ENCODE measurements around the gene CACFD1. TPM values are rescaled to one million over a fixed set of nuclear protein-coding genes. Genes with fewer than 3 reads are reported as not detected.

Gene CACFD1
- total RNA-seq, 1 experiment from 2014 or later, result 6.9 TPM

- Histone ChIP-seq H3K4me1 (ENCODE audit: control insufficient read depth in 1 of 2, insufficient read depth in 2 of 2, low read length in 2 of 2) (no peaks in the 10 kb centered on the region), H3K79me2 (ENCODE audit: insufficient read depth, low read length) (no peaks in the 10 kb centered on the region), H3K27me3 (ENCODE audit: insufficient read depth, low read length) (no peaks in the 10 kb centered on the region), H3K9me3 (ENCODE audit: control insufficient read depth in 1 of 2, insufficient read depth in 1 of 2, low read depth in 1 of 2, low read length in 2 of 2) (no peaks in the 10 kb centered on the region), H3K4me3 (replicated peaks in 1 of 2; ENCODE audit: low read depth in 1 of 2, low read length in 2 of 2) (no peak overlapping the region), H2AFZ (ENCODE audit: low read depth, low read length, poor library complexity, severe bottlenecking) (no peak overlapping the region), H3K4me2 (ENCODE audit: low read length) (no peak overlapping the region), H4K20me1 (ENCODE audit: insufficient read depth) (no peaks in the 10 kb centered on the region), H3K27ac (ENCODE audit: low read depth, low read length) (no peak overlapping the region), H3K9me2 (ENCODE audit: insufficient read depth) (no peaks in the 10 kb centered on the region), H3K9ac (ENCODE audit: low read length) (no peak overlapping the region), H3K36me3 (ENCODE audit: control insufficient read depth in 1 of 2, insufficient read depth in 2 of 2, low read length in 2 of 2) (no peaks in the 10 kb centered on the region)
- CTCF ChIA-PET, result no interaction called here
- intact Hi-C loops (cut with micrococcal nuclease), result no loop called here
- RAD21 ChIA-PET (ENCODE audit: low non-redundant PET in 1 of 2, low total read pairs in 2 of 2, uncharacterized antibody in 2 of 2, unreplicated experiment in 2 of 2), result no interaction called here
- no TSS peak for BruUV-seq (replicated peaks)
- no peak for DNase-seq (ENCODE audit: low read depth, low spot score)
- POLR2A ChIA-PET, result no interaction called here
- TF ChIP-seq RAD21 (IDR thresholded peaks at IDR 0.05; ENCODE audit: low read depth) (no peak), ZNF274 (IDR thresholded peaks at IDR 0.05; ENCODE audit: low read depth, low read length) (no peak), REST (IDR thresholded peaks at IDR 0.05; ENCODE audit: low read depth) (no peak), JUND (IDR thresholded peaks at IDR 0.05) (no peak), CEBPB (IDR thresholded peaks at IDR 0.05; ENCODE audit: low read depth) (no peak), SIN3A (IDR thresholded peaks at IDR 0.05; ENCODE audit: low read depth) (no peak), ZFX (IDR thresholded peaks at IDR 0.05) (no peak), POLR2A (IDR thresholded peaks at IDR 0.05; ENCODE audit: borderline replicate concordance, extremely low read depth, insufficient read depth, insufficient read length) (no peak), ELF1 (IDR thresholded peaks at IDR 0.05; ENCODE audit: borderline replicate concordance, low read depth) (no peak), SRF (IDR thresholded peaks at IDR 0.05; ENCODE audit: low read depth) (no peak), MAX (IDR thresholded peaks at IDR 0.05) (no peak), YY1 (IDR thresholded peaks at IDR 0.05; ENCODE audit: extremely low read depth, insufficient replicate concordance, low read depth, low read length) (no peak), EZH2 (IDR thresholded peaks at IDR 0.05) (no peak)
- no peak for ATAC-seq
Measured at GRCh38 chr9:133437753-133438531, 21.8 kb upstream of the CACFD1 start.
